SIG-M5 treated with dmso at 0.1 percent for 504 hours (cell line): ENCODE data around the gene N4BP2L2.

ENCODE experiments used
- DNase-seq: peaks from one replicate; lab custom pipeline; 2025; ENCODE audit not compliant: unreplicated experiment; lab: John Stamatoyannopoulos, UW

N4BP2L2 gene

GRCh38 chr13:32383836-32384618 is 154.6 kb downstream of the N4BP2L2 start:
- DNase-seq = no peak
